Gastrocnemius medialis (tissue), 4 donors: ENCODE measurements around the gene FOS. TPM values are rescaled to one million over a fixed set of nuclear protein-coding genes. Genes with fewer than 3 reads are reported as not detected.

Experiments
- ATAC-seq, 2 donors: fragments of 150-250 bp; one replicate each; pipeline ENCODE4 v1.9.1; 2016
- DNase-seq, 2 donors: peaks; one replicate each; pipeline ENCODE4 v3.0.0-alpha.2; 2019
- H3K27ac ChIP-seq, 4 donors: fragments of 200-600 bp; sonication (generic); 1 replicate in 1 of 4; 2 replicates in 3 of 4; pipeline ENCODE4 v1.5.1; 2016 to 2018; ENCODE audit warnings: mild to moderate bottlenecking in 2 of 4, moderate library complexity in 1 of 4
- H3K27me3 ChIP-seq, 3 donors: fragments of 200-600 bp; sonication (generic) in 2 of 3; 1 replicate in 1 of 3; 2 replicates in 2 of 3; pipeline versions ENCODE4 v1.5.1 to v1.6.0; 2016 to 2019; ENCODE audit warnings: mild to moderate bottlenecking in 1 of 3, moderate library complexity in 1 of 3
- H3K36me3 ChIP-seq, 2 donors: fragments of 200-600 bp; sonication (generic) in 1 of 2; one replicate each; pipeline ENCODE4 v1.5.1; 2017 to 2018
- H3K4me1 ChIP-seq, 2 donors: fragments of 200-600 bp; sonication (generic) in 1 of 2; one replicate each; pipeline ENCODE4 v1.5.1; 2016 to 2017; ENCODE audit warnings: mild to moderate bottlenecking in 2 of 2
- H3K4me3 ChIP-seq, 4 donors: fragments of 200-600 bp; sonication (generic) in 3 of 4; 1 replicate in 1 of 4; 2 replicates in 3 of 4; pipeline ENCODE4 v1.5.1; 2016 to 2019; ENCODE audit warnings: mild to moderate bottlenecking in 2 of 4
- H3K9me3 ChIP-seq, 3 donors: fragments of 200-600 bp; sonication (generic) in 2 of 3; 1 replicate in 1 of 3; 2 replicates in 2 of 3; pipeline ENCODE4 v1.5.1; 2016 to 2019
- CTCF ChIP-seq, 5 experiments: fragments of 450-650 bp in 3 of 5; fragments of 200-600 bp in 2 of 5; sonication (generic) in 2 of 5; IDR thresholded peaks in 4 of 5; conservative IDR thresholded peaks in 1 of 5; 1 replicate in 4 of 5; 2 replicates in 1 of 5; pipeline ENCODE4 v1.5.1; 2016 to 2019; ENCODE audit warnings: antibody characterized with exemption in 5 of 5, mild to moderate bottlenecking in 3 of 5, moderate library complexity in 3 of 5
- POLR2A ChIP-seq, 2 donors: fragments of 450-650 bp; IDR thresholded peaks; one replicate each; pipeline ENCODE4 v1.6.1; 2017; ENCODE audit warnings: antibody characterized with exemption in 2 of 2, mild to moderate bottlenecking in 2 of 2, moderate library complexity in 2 of 2
- in situ Hi-C, 4 donors: fragments of 200-750 bp; cut with MboI; loops; one replicate each; pipeline versions ENCODE4 v1.15.0 to v1.8.0; 2017; ENCODE audit warnings: low sequenced_read_pairs in 4 of 4
- intact Hi-C: fragments of 100-400 bp; cut with DNase I; formaldehyde crosslinking; loops from one replicate; pipeline ENCODE4 v1.15.1; 2023; ENCODE audit warnings: low total_unique reads
- total RNA-seq, 4 donors: library from RNA; depleted of rRNA; stranded (reverse); fragments of >200 nt; gene quantifications; one replicate each; pipeline versions ENCODE4 v1.1.0 to v1.2.3, GENCODE V29; 2016

FOS gene
- total RNA-seq, 4 donors from 2014 or later, result 16.3 to 110 (median 53.5) TPM

- Histone ChIP-seq H3K9me3 (no peaks in the 10 kb centered on the region), H3K36me3 (no peaks in the 10 kb centered on the region), H3K4me1 (peaks cover 10 to 14% of the 10 kb centered on the region in 2 donors), H3K27ac (peak overlapping the region in 2 of 4 donors; percentile 11 to 100), H3K4me3 (no peak overlapping the region), H3K27me3 (no peaks in the 10 kb centered on the region)
- no peak for DNase-seq
- ATAC-seq, result no peak
- in situ Hi-C loops, result no loop called here
- intact Hi-C loops, result no loop called here
- no peak for TF ChIP-seq CTCF (IDR thresholded peaks at IDR 0.05 in 4 of 5, conservative IDR thresholded peaks at IDR 0.05 in 1 of 5)
- TF ChIP-seq POLR2A (IDR thresholded peaks at IDR 0.05), result no peak
Observed at GRCh38 chr14:75274050-75274898, 4.4 kb upstream of the FOS start.

GRCh38 chr14:75274899-75275569 lies 3.6 kb upstream of the FOS start:
- intact Hi-C loops, result loop anchor here (5.0 kb wide), 1 partner anchor 128 kb away; no protein-coding TSS in a partner anchor
- peak in 1 of 2 donors; percentile 56 for DNase-seq
- ATAC-seq, result no peak
- H3K27ac ChIP-seq, result peak overlapping the region; percentile 98 to 100 (median 100)
- peaks cover 14 to 17% of the 10 kb centered on the region in 2 donors for H3K4me1 ChIP-seq
- in situ Hi-C loops, result no loop called here
- no peaks in the 10 kb centered on the region for H3K9me3 ChIP-seq
- H3K36me3 ChIP-seq, result no peaks in the 10 kb centered on the region
- H3K27me3 ChIP-seq, result no peaks in the 10 kb centered on the region
- no peak overlapping the region for H3K4me3 ChIP-seq
- TF ChIP-seq CTCF (IDR thresholded peaks at IDR 0.05 in 4 of 5, conservative IDR thresholded peaks at IDR 0.05 in 1 of 5) (no peak), POLR2A (IDR thresholded peaks at IDR 0.05) (peak in 1 of 2 donors; percentile 26)

GRCh38 chr14:75275598-75275997 lies 3.0 kb upstream of the FOS start:
- intact Hi-C loops, result loop anchor here (5.0 kb wide), 1 partner anchor 128 kb away; no protein-coding TSS in a partner anchor

More at GRCh38 chr14:75275598-75275997, 3.0 kb upstream of the FOS start:
- Histone ChIP-seq H3K4me1 (peaks cover 17 to 23% of the 10 kb centered on the region in 2 donors), H3K27me3 (no peaks in the 10 kb centered on the region), H3K9me3 (no peaks in the 10 kb centered on the region), H3K36me3 (peaks cover 0 to 3% of the 10 kb centered on the region in 2 donors), H3K4me3 (no peak overlapping the region), H3K27ac (peak overlapping the region; percentile 98 to 100 (median 100))
- in situ Hi-C loops, result no loop called here
- TF ChIP-seq POLR2A (IDR thresholded peaks at IDR 0.05) (no peak), CTCF (IDR thresholded peaks at IDR 0.05 in 4 of 5, conservative IDR thresholded peaks at IDR 0.05 in 1 of 5) (no peak)
- DNase-seq (no peak), ATAC-seq (no peak)
